ENCODE measurements around the gene MAB21L4. TPM values are rescaled to one million over a fixed set of nuclear protein-coding genes. Genes with fewer than 3 reads are reported as not detected.

The MAB21L4 gene
- total and polyA plus RNA-seq, 2 experiments from 2014 or later = not detected

GRCh38 chr2:240896394-240896793 is 438 bp upstream of the MAB21L4 start:
- no peak overlapping the region for H3K27ac Mint-ChIP-seq
- no peak for DNase-seq (ENCODE audit: low spot score)
- H3K4me2 ChIP-seq = no peak overlapping the region
- H3K4me1 Mint-ChIP-seq = no peaks in the 10 kb centered on the region; the same call in 2 of the 3 replicates
- no peaks in the 10 kb centered on the region for H3K9me2 ChIP-seq (ENCODE audit: insufficient read depth)
- no peak for ATAC-seq
- no peak overlapping the region for H3K27ac ChIP-seq (ENCODE audit: low read depth)
- H3K4me3 Mint-ChIP-seq = no peak overlapping the region
- no peaks in the 10 kb centered on the region for H3F3A ChIP-seq (replicated peaks; ENCODE audit: low read depth)
- no peak overlapping the region for H2AFZ ChIP-seq
- H3K9me3 Mint-ChIP-seq = peaks cover 6% of the 10 kb centered on the region; the same call in 1 of the 3 replicates
- no peaks in the 10 kb centered on the region for H3K27me3 ChIP-seq (ENCODE audit: insufficient read depth)
- TF ChIP-seq EZH2 (IDR thresholded peaks at IDR 0.05; ENCODE audit: low read depth, unreplicated experiment) = no peak
- no peak for TF ChIP-seq POLR2AphosphoS5 (IDR thresholded peaks at IDR 0.05; ENCODE audit: low read depth)
- TF ChIP-seq, protein P1, sequence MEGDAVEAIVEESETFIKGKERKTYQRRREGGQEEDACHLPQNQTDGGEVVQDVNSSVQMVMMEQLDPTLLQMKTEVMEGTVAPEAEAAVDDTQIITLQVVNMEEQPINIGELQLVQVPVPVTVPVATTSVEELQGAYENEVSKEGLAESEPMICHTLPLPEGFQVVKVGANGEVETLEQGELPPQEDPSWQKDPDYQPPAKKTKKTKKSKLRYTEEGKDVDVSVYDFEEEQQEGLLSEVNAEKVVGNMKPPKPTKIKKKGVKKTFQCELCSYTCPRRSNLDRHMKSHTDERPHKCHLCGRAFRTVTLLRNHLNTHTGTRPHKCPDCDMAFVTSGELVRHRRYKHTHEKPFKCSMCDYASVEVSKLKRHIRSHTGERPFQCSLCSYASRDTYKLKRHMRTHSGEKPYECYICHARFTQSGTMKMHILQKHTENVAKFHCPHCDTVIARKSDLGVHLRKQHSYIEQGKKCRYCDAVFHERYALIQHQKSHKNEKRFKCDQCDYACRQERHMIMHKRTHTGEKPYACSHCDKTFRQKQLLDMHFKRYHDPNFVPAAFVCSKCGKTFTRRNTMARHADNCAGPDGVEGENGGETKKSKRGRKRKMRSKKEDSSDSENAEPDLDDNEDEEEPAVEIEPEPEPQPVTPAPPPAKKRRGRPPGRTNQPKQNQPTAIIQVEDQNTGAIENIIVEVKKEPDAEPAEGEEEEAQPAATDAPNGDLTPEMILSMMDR (conservative IDR thresholded peaks at IDR 0.05; ENCODE audit: low read depth in 2 of 2) = no peak
- no peak for TF ChIP-seq JUNB (IDR thresholded peaks at IDR 0.05; ENCODE audit: unreplicated experiment)
- no peak for TF ChIP-seq ZNF114 (CRISPR knock-in tag; IDR thresholded peaks at IDR 0.05)
- TF ChIP-seq, protein P2, sequence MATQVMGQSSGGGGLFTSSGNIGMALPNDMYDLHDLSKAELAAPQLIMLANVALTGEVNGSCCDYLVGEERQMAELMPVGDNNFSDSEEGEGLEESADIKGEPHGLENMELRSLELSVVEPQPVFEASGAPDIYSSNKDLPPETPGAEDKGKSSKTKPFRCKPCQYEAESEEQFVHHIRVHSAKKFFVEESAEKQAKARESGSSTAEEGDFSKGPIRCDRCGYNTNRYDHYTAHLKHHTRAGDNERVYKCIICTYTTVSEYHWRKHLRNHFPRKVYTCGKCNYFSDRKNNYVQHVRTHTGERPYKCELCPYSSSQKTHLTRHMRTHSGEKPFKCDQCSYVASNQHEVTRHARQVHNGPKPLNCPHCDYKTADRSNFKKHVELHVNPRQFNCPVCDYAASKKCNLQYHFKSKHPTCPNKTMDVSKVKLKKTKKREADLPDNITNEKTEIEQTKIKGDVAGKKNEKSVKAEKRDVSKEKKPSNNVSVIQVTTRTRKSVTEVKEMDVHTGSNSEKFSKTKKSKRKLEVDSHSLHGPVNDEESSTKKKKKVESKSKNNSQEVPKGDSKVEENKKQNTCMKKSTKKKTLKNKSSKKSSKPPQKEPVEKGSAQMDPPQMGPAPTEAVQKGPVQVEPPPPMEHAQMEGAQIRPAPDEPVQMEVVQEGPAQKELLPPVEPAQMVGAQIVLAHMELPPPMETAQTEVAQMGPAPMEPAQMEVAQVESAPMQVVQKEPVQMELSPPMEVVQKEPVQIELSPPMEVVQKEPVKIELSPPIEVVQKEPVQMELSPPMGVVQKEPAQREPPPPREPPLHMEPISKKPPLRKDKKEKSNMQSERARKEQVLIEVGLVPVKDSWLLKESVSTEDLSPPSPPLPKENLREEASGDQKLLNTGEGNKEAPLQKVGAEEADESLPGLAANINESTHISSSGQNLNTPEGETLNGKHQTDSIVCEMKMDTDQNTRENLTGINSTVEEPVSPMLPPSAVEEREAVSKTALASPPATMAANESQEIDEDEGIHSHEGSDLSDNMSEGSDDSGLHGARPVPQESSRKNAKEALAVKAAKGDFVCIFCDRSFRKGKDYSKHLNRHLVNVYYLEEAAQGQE (IDR thresholded peaks at IDR 0.05; ENCODE audit: unreplicated experiment) = no peak
- no peak for TF ChIP-seq NANOG (IDR thresholded peaks at IDR 0.05; ENCODE audit: borderline replicate concordance)
- TF ChIP-seq, protein P3, sequence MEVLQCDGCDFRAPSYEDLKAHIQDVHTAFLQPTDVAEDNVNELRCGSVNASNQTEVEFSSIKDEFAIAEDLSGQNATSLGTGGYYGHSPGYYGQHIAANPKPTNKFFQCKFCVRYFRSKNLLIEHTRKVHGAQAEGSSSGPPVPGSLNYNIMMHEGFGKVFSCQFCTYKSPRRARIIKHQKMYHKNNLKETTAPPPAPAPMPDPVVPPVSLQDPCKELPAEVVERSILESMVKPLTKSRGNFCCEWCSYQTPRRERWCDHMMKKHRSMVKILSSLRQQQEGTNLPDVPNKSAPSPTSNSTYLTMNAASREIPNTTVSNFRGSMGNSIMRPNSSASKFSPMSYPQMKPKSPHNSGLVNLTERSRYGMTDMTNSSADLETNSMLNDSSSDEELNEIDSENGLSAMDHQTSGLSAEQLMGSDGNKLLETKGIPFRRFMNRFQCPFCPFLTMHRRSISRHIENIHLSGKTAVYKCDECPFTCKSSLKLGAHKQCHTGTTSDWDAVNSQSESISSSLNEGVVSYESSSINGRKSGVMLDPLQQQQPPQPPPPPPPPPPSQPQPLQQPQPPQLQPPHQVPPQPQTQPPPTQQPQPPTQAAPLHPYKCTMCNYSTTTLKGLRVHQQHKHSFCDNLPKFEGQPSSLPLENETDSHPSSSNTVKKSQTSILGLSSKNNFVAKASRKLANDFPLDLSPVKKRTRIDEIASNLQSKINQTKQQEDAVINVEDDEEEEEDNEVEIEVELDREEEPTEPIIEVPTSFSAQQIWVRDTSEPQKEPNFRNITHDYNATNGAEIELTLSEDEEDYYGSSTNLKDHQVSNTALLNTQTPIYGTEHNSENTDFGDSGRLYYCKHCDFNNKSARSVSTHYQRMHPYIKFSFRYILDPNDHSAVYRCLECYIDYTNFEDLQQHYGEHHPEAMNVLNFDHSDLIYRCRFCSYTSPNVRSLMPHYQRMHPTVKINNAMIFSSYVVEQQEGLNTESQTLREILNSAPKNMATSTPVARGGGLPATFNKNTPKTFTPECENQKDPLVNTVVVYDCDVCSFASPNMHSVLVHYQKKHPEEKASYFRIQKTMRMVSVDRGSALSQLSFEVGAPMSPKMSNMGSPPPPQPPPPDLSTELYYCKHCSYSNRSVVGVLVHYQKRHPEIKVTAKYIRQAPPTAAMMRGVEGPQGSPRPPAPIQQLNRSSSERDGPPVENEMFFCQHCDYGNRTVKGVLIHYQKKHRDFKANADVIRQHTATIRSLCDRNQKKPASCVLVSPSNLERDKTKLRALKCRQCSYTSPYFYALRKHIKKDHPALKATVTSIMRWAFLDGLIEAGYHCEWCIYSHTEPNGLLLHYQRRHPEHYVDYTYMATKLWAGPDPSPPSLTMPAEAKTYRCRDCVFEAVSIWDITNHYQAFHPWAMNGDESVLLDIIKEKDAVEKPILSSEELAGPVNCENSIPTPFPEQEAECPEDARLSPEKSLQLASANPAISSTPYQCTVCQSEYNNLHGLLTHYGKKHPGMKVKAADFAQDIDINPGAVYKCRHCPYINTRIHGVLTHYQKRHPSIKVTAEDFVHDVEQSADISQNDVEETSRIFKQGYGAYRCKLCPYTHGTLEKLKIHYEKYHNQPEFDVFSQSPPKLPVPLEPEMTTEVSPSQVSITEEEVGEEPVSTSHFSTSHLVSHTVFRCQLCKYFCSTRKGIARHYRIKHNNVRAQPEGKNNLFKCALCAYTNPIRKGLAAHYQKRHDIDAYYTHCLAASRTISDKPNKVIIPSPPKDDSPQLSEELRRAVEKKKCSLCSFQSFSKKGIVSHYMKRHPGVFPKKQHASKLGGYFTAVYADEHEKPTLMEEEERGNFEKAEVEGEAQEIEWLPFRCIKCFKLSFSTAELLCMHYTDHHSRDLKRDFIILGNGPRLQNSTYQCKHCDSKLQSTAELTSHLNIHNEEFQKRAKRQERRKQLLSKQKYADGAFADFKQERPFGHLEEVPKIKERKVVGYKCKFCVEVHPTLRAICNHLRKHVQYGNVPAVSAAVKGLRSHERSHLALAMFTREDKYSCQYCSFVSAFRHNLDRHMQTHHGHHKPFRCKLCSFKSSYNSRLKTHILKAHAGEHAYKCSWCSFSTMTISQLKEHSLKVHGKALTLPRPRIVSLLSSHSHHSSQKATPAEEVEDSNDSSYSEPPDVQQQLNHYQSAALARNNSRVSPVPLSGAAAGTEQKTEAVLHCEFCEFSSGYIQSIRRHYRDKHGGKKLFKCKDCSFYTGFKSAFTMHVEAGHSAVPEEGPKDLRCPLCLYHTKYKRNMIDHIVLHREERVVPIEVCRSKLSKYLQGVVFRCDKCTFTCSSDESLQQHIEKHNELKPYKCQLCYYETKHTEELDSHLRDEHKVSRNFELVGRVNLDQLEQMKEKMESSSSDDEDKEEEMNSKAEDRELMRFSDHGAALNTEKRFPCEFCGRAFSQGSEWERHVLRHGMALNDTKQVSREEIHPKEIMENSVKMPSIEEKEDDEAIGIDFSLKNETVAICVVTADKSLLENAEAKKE (CRISPR knock-in tag; IDR thresholded peaks at IDR 0.05) = no peak
- no peak for TF ChIP-seq STAT1 (IDR thresholded peaks at IDR 0.05; ENCODE audit: unreplicated experiment)
- TF ChIP-seq CREB1 (CRISPR knock-in tag; IDR thresholded peaks at IDR 0.05; ENCODE audit: low read depth) = no peak
- TF ChIP-seq EZH2phosphoT487 (IDR thresholded peaks at IDR 0.05; ENCODE audit: unreplicated experiment) = no peak
- TF ChIP-seq ETS1 (IDR thresholded peaks at IDR 0.05) = no peak
- H4K20me1 ChIP-seq (replicated peaks; ENCODE audit: insufficient read depth) = no peaks in the 10 kb centered on the region
- H3K4me3 ChIP-seq = no peak overlapping the region
- no peaks in the 10 kb centered on the region for H3K36me3 Mint-ChIP-seq (ENCODE audit: low read depth)
- H3K4me1 ChIP-seq (ENCODE audit: insufficient read depth) = no peaks in the 10 kb centered on the region
- no peaks in the 10 kb centered on the region for H3K36me3 ChIP-seq (ENCODE audit: insufficient read depth)
- H3K79me2 ChIP-seq (replicated peaks; ENCODE audit: insufficient read depth) = no peaks in the 10 kb centered on the region
- H3K27me3 Mint-ChIP-seq (ENCODE audit: insufficient read depth, low read depth, poor library complexity) = peaks cover 14% of the 10 kb centered on the region

All from GM23338 (cell line).